Ramos (cell line): ENCODE results near the gene DAB2IP.
"Not testable (repeated sequence)": the region's sequence is repeated elsewhere in the genome, so short reads cannot be mapped to it uniquely, and the experiment has no call there.

Experiments used
- in situ Hi-C: fragments of 300-500 bp; cut with MboI; formaldehyde crosslinking; loops from one replicate; pipeline ENCODE4 v1.14.3; 2022; ENCODE audit warnings: low sequenced_read_pairs; ENCODE audit not compliant: unreplicated experiment

DAB2IP gene

DNA sequence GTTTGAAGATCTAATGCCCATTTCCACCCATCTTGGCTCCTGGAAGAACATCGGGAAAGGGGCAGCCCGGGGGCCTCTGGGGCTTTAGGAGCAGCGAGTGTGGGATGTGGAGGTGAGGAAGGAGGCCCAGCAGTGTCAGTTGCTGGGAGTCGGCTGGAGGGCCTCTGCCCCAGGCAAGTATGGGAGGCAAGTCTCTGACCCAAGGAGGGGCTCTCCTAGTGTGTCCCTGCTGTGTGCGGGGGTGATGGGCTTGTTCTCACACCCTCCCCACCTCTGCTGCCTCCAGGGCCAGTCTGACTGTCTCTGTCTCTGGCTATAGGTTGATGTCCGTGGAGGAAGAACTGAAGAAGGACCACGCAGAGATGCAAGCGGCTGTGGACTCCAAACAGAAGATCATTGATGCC is 129.7 kb downstream of the DAB2IP start:
- in situ Hi-C loops = no loop called here

DNA sequence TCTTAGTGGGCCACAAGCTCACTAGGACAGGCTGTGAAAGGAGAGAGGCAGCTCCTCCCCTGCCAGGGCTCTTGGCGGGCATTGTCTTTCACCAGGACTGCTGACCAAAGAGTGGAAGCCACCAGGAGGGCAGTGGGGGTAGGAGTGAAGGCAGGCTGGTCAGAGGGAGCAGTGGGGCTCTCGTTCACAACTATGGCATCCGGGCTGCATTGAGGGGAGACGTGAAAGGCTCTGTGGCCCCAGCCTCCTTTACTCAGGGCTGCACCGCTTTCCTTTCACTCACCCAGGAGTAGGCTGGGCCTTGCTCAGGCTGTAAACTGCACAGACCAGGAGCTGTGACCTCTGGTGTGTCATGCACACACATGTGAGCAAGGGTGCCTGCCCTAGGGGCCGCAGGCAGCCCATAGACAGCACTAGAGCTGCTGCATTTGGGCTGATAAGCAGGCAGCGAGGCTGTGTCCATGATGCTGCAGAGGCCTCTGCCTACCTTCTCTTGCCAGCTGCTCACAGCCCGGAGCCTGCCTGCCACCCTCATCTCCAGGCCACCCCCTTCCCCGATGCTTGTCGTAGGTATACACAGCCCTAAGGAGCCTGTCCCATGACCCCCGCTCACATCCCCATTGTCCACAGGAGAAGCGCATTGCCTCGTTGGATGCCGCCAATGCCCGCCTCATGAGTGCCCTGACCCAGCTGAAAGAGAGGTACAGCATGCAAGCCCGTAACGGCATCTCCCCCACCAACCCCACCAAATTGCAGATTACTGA is 130.4 kb downstream of the DAB2IP start:
- in situ Hi-C loops = no loop called here

DNA sequence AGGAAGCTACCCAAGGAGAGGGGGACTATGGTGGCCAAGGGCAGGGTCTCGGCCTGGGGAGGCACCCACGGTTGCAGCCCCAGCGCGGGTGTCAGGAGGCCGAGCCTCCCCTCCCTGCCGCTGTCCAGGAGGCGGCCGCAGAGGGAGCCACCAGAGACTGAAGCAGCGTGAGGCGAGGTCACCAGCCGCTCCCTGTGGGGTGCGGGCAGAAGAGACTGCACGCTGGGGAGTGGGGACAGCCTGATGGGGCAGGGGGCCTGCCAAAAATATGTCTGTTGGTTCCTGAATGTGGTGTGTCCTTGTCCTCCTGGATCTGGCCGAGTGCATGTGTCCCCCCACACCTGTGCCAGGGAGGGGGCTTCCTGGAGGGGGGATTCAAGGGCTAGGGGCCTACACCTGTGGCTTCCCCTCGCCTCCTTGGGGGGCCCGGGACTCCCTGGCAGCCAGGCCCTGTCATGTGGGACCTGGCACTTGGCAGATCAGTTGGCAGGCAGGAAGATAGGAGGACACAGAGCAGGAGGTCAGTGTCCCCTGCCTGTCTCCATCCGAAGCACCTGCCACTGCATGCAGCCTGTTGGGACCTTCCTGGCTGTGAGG is 131.2 kb downstream of the DAB2IP start:
- in situ Hi-C loops = no loop called here

DNA sequence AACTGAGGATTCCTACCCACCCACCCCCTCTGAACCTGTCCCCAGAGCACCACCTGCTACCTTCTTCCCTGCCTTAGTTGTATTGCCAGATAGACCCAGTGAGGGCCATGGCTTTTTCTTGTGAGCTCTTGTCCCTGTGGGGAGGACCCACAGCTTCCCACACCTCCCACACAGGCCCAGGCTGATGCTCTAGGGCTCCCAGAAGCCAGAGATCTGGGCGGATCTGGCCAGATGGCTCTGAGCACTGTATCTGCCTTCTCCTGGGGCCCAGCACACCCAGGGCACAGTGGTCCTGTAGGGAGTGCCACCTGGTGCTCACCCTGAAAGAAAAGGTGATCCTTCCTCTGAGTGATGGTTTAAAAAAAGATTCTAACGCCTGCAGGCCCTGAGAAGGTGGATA is 131.7 kb downstream of the DAB2IP start:
- in situ Hi-C loops = no loop called here

DNA sequence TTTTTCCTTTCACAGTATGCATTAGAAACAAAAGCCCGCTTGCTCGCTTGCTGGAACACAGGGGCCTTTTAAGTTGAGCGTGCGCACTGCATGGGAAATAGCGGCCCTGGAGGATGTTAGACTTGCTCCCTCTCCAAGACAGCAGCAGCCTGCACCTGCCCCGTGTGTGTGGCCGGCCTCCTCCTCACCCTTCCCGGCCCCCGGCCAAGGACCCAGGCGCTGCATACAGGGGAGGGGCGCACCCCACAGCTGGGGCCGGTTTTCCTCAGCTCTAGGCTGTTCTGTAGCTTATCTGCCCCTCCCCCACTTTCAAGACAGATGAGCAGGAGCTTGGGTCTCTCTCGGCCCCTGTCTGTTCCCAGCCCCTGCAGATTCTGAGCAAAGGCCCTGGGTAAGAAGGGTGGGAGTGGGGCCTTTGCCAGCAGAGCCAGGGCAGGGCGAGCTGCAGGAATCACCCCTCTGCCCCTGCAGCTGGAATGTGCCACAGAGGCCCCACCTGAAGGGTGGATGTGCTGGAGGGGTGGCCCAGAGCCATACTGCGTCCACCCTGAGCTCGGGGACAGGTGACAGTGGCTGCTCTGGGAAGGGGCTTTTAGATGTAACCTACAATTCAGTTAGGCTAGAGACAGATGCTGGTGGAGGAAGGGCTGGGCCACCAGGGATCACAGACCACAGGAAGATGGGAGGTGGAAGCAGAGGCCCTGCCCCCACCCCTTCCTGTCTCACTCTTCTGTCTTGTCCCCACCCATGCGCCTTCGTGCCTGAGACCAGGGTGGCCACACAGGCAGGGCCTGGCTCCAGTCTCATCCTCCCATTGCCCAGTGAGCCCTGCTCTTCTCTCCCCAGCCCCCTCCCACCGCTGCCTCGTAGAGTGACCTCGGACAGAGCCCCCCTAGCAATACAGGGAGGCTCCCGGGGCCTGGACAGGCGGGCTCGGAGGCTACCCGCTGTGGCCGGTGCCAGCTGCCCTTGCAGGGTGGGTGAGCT is 132.4 kb downstream of the DAB2IP start:
- in situ Hi-C loops = no loop called here

DNA sequence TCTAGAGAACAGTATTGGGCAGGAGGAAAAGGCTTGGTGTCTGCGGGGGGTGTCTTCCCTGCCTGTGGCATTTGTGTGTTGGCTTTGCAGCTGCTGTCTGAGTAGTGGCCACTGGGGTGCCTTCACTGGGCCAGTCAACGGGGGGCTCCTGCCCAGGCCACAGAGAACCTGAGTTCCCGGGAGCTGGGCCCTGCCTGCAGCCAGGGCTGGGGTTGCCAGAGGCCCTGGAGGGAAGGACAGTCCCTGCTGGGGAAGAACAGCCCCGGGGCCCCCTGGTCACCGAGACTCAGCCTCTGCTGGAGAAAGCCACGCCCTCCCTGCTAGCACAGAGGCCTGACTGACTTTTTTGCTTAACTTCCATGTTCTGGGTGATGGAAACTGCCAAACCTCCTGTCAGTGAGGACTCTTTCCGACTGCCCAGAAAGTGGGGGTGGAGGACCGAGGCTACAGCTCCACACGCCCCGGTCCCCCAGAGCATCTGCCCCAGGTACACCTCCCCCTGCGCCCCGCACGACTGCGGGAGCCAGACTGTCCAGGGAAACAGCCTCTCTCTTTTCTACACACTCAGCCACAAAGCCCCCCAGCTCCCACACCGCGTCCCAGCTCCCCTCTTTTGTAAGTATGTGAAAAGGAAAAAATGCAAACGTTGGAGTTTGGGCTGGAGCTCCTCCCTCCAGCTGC is 133.4 kb downstream of the DAB2IP start:
- in situ Hi-C loops = no loop called here

DNA sequence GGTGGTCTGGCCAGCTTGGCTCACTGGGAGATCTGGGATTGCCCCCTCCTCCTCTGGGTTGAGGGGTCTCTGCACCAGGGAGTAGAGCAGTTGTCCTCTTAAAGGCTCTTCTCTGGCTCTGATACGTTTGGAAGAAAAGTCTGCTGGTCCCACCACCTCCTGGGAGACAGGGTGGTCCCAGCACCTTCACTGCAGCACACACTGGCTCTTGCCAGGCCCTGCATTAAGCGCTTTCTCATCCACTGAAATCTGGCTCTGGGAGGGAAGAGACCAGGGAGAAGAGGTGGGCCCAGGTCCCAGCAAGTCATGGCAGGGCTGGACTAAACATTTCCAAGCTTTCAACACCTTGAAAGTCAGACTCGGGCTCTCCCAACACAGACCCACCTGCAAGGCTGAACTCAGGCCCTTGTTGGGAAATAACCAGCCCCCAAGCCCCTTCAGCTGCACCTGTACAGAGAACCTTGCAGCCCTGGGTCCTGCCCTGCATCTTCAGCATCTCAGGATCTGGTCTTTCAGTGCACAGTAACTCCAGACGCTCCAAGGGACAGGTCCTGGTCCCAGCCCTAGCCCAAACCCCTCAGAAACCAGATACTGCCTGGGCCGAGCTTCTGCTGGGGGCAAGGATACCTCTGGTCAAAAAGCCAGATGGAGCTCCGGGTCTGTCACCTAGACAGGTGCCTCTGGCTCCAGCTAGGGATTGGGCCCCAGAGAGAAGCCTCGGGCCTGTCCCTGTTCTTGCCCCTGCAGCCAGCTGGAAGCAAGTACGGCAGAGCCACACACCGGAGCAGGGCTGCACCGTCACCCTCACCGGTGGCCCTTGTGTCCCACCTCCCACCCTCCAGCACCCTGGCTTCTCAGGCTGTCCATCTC is 134.5 kb downstream of the DAB2IP start:
- in situ Hi-C loops = no loop called here

DNA sequence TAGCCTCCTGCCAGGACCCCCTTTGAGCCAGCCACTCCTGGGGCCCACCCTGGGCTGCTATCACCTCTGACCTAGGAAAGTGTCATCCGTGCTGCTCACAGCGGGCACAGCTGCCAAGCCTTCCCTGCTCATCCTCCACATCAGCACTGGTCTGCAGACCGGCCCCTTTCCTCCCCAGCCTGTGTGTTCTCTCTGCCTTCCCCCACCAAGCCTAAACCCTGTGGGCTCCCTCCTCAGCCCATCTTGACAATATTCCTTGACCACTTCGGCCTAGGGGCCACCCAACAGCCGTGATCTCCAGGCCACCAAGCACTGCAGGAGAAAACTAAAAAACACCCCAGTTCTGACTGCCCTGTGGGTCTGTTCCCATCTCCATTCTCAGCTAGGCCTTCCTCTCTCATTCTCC is 135.1 kb downstream of the DAB2IP start:
- in situ Hi-C loops = no loop called here

DNA sequence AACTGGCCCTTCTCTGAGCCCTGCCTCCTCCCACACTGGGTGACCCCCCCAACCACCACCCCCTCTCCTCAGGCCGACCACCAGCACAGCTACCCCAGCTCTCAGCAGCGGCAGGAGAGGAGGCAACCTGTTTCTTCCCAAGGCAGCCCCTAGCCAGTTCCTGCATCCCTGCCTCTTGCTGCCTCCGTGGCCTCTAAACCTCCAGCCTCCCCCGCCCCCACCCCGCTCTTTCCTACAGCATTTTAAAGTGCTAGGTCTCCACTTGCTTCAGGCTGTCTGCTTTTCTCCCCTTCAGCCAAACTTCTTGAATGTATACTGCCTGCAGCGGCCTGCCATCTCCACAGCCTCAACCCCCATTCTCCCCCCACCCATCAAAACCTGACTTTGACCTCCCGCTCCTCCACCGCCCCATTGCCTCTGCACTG is 135.6 kb downstream of the DAB2IP start:
- in situ Hi-C loops = no loop called here

DNA sequence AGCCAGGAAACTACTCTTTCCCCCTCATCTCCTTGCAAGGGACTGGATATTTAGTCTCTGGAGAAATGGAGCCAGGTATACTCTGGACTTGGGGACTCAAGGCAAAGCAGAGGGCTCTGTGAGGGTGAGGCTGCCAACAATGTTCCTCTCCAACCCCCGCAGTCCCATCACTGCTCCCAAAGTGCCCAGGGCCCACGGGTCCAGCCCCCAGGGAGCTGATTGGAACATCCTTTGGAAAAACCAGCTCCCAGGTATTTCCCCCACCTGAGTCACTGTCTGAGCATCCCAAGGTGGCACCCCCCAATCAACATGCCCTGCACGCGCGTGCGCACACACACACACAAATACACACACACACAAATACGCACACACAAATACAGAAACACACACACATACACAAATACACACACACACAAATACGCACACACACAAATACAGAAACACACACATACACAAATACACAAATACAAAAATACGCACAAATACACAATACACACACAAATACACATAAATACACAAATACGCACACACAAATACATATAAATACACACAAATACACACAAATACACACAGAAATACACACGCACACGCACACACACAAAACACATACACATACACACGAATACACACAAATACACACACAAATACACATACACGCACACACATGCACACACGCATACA is 137.4 kb downstream of the DAB2IP start:
- in situ Hi-C loops = no loop called here

DNA sequence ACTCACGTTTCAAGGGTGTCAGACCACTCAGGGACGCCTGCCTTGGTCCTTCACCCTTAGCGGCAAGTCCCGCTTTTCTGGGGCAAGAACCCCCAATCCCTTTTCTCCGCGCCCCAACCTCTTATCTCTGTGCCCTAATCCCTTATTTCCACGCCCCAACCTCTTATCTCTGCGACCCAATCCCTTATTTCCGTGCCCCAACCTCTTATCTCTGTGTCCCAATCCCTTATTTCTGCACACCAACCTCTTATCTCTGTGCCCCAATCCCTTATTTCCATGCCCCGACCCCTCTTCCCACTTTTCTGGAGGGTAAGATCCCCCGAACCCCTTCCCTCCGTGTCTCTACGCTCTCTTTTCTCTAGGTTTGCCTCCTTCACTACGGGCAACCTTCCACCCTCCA is 139.4 kb downstream of the DAB2IP start:
- in situ Hi-C loops = no loop called here

DNA sequence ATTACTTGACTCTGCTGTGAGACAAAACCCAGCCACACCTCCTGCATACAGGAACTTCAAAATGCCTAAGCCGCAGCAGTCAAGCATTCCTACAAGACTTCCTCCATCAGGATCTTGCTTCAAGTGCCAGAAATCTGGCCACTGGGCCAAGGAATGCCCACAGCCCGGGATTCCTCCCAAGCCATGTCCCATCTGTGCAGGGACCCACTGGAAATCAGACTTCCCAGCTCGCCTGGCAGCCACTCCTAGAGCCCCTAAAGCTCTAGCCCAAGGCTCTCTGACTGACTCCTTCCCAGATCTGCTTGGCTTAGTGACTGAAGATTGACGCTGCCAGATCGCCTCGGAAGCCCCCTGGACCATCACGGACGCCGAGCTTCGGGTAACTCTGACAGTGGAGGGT is 141.0 kb downstream of the DAB2IP start:
- in situ Hi-C loops = not testable (repeated sequence)

DNA sequence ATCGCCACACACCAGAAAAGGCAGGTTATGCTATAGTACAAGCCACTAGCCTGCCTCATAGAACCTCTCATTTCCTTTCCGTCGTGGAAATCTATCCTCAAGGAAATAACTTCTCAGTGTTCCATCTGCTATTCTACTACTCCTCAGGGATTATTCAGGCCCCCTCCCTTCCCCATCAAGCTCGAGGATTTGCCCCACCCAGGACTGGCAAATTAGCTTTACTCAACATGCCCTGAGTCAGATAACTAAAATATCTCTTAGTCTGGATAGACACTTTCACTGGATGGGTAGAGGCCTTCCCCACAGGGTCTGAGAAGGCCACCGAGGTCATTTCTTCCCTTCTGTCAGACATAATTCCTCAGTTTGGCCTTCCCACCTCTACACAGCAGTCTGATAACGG is 142.9 kb downstream of the DAB2IP start:
- in situ Hi-C loops = not testable (repeated sequence)

DNA sequence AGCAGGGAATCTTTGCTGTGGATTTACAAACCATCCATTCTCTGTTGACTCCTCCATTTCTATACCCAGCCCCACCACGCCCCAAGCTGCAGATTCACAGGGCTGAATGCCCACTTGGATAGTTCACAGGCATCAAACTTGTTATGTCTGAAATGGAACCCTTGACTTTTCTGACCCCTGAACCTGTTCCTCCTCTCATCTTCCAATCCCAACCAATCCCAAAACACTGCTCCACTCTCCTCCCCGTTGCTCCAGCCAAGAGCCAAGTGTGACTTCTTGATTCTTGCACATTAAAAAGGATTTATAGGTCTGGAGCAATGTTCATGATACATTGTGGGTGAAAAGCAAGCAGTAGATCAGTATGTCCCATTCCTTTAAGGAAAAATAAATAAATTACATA is 145.6 kb downstream of the DAB2IP start:
- in situ Hi-C loops = no loop called here

DNA sequence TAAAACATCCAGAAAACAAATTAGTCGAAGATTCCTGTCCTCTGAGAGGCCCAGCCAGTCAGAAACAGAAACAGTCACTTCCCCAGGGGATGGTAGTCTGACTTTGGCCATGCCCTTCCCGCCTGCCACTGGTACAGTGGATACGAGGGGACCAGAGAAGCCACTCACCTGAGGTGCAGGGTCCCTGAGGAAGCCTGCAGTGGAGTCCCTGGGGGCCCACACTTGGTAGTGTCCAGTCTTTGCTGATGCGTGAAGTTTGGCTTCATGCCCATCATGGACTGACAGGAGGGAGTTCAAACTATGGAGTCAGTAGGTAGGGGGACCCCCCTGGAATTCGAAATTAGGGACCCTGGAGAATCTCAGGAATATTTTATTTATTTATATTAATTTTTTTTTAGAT is 147.5 kb downstream of the DAB2IP start:
- in situ Hi-C loops = no loop called here

DNA sequence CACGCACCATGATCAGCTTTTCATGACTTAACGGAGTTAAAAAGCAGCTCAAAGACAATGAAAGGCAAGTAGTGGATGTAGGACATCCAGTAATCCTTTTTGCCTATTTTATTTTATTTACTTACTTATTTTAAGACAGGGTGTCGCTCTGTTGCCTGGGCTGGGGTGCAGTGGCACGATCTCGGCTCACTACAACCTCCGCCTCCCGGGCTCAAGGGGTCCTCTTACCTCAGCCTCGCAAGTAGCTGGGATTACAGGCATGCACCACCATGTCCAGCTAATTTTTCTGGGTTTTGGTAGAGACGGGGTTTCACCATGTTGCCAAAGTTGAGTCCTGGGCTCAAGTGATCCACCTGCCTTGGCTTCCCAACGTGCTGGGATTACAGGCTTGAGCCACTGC is 148.9 kb downstream of the DAB2IP start:
- in situ Hi-C loops = no loop called here

DNA sequence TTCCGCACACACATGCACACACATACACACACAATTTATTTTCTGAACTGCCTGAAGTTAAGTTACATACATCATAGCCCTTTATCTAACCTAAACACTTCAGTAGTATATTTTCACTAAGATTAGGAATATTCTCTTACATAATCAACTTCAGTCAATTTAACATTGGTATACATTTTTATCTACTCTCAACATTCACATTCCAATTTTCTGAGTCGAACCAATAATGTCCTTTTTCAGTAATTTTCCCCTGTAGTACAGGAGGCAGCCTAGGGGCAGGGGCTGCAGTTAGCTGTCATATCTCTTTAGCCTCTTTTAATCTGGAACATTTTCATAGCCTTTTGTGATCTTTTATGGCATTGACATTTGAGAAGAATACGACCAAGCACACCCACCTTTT is 150.1 kb downstream of the DAB2IP start:
- in situ Hi-C loops = no loop called here

DNA sequence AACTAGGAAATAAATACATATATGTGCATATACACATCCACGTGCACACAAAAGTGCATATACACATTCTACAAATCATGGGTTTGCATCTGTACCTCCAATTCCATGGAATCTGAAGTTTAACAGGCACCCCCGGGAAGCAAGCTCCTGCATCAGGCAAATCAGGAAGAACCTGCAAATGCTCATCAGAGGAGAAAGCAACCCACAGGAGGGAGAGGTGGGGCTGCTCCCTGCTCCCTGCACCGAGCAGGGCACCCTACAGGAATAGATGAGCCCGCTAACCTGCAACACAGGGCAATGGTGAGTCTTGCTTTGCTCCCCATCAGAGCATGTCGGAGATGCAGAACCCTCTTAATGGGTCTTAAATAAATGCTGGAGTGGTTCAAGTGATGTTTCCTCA is 151.3 kb downstream of the DAB2IP start:
- in situ Hi-C loops = no loop called here
